IMR-90 (cell line): ENCODE measurements around the gene ARID4B. TPM values are rescaled to one million over a fixed set of nuclear protein-coding genes. Genes with fewer than 3 reads are reported as not detected.

ENCODE experiments used
- ATAC-seq: fragments of 200-7000 bp; cut with Tn5 transposase; 2 replicates; pipeline ENCODE4 v1.9.1; 2020; ENCODE audit warnings: low read depth, mild to moderate bottlenecking, moderate library complexity
- BruUV-seq: library from RNA; stranded (reverse); fragments of 400-500 nt; replicated peaks from 2 replicates; lab custom pipeline; 2021; lab: Mats Ljungman, UMichigan
- CTCF ChIA-PET: fragments of 300-600 bp; formaldehyde crosslinking; extraction: SDS; loops from one replicate; lab custom pipeline; 2021; ENCODE audit warnings: antibody characterized with exemption; lab: Yijun Ruan, JAX
- POLR2A ChIA-PET: fragments of 300-600 bp; sonication (Branson Sonifier 250); formaldehyde crosslinking; loops from one replicate; lab custom pipeline; 2022; ENCODE audit warnings: antibody characterized with exemption; ENCODE audit not compliant: unreplicated experiment; lab: Charles Lee
- DNase-seq: peaks from one replicate; pipeline ENCODE4 v3.0.0; 2013
- H2AFZ ChIP-seq: replicated peaks from 2 replicates; pipeline ENCODE3; 2013; ENCODE audit warnings: low read length, mild to moderate bottlenecking; ENCODE audit not compliant: poor library complexity
- H2AK5ac ChIP-seq: 2 replicates; pipeline ENCODE4 v1.6.1; 2013; ENCODE audit warnings: low read depth, low read length, inconsistent platforms
- H2AK9ac ChIP-seq: replicated peaks from 2 replicates; pipeline ENCODE3; 2013; ENCODE audit warnings: mild to moderate bottlenecking, low read depth, low read length, moderate library complexity; ENCODE audit not compliant: poor library complexity
- H2BK120ac ChIP-seq: 2 replicates; pipeline ENCODE4 v1.6.1; 2013; ENCODE audit warnings: low read depth, low read length, inconsistent platforms
- H2BK15ac ChIP-seq: 3 replicates; pipeline ENCODE4 v1.6.1; 2013; ENCODE audit warnings: low read depth, low read length, inconsistent platforms
- H2BK20ac ChIP-seq: 2 replicates; pipeline ENCODE4 v1.6.1; 2013; ENCODE audit warnings: low read depth, mild to moderate bottlenecking, inconsistent platforms, low read length, moderate library complexity
- H2BK5ac ChIP-seq: 2 replicates; pipeline ENCODE4 v1.6.1; 2013; ENCODE audit warnings: mild to moderate bottlenecking, low read depth, low read length, inconsistent platforms; ENCODE audit not compliant: poor library complexity, severe bottlenecking
- H3K14ac ChIP-seq: replicated peaks from 2 replicates; pipeline ENCODE4 v1.6.1; 2013; ENCODE audit warnings: low read depth, low read length, inconsistent platforms
- H3K18ac ChIP-seq: 2 replicates; pipeline ENCODE4 v1.6.1; 2013; ENCODE audit warnings: low read depth, low read length, control low read depth
- H3K23ac ChIP-seq: 2 replicates; pipeline ENCODE4 v1.6.1; 2013; ENCODE audit warnings: low read depth, low read length, inconsistent platforms
- H3K27ac ChIP-seq: 2 replicates; pipeline ENCODE4 v1.5.1; 2013; ENCODE audit warnings: mild to moderate bottlenecking, control low read depth, low read length; ENCODE audit not compliant: insufficient read depth
- H3K27me3 ChIP-seq: 2 replicates; pipeline ENCODE4 v1.6.1; 2013; ENCODE audit warnings: low read length; ENCODE audit not compliant: control insufficient read depth, insufficient read depth
- H3K36me3 ChIP-seq: 2 replicates; pipeline ENCODE4 v1.6.1; 2013; ENCODE audit warnings: low read length, mixed read lengths; ENCODE audit not compliant: control insufficient read depth, insufficient read depth
- H3K4ac ChIP-seq: 2 replicates; pipeline ENCODE4 v1.6.1; 2013; ENCODE audit warnings: low read depth, low read length, inconsistent platforms
- H3K4me1 ChIP-seq: 2 replicates; pipeline ENCODE4 v1.6.1; 2013; ENCODE audit warnings: low read length, mixed read lengths; ENCODE audit not compliant: control insufficient read depth, insufficient read depth
- H3K4me2 ChIP-seq: 2 replicates; pipeline ENCODE4 v1.6.1; 2013; ENCODE audit warnings: low read depth, mild to moderate bottlenecking, control low read depth, low read length, moderate library complexity
- H3K4me3 ChIP-seq: 2 replicates; pipeline ENCODE4 v1.5.1; 2013; ENCODE audit warnings: low read depth, mild to moderate bottlenecking, control low read depth, low read length, moderate library complexity; ENCODE audit not compliant: insufficient read depth
- H3K56ac ChIP-seq: 2 replicates; pipeline ENCODE4 v1.6.1; 2013; ENCODE audit warnings: low read length, inconsistent platforms; ENCODE audit not compliant: insufficient read depth; ENCODE audit errors: extremely low read depth
- H3K79me1 ChIP-seq, 2 experiments: 2 replicates each; pipeline ENCODE4 v1.6.1; 2013; ENCODE audit warnings: low read length in 2 of 2, inconsistent platforms in 1 of 2, low read depth in 1 of 2
- H3K9ac ChIP-seq: 2 replicates; pipeline ENCODE4 v1.6.1; 2013; ENCODE audit warnings: low read depth, low read length, control low read depth
- H3K9me1 ChIP-seq: 2 replicates; pipeline ENCODE4 v1.6.1; 2013; ENCODE audit warnings: low read length, inconsistent platforms; ENCODE audit not compliant: insufficient read depth
- H3K9me3 ChIP-seq: 2 replicates; pipeline ENCODE4 v1.6.1; 2013; ENCODE audit warnings: low read length; ENCODE audit not compliant: control insufficient read depth, insufficient read depth
- H4K20me1 ChIP-seq: 2 replicates; pipeline ENCODE4 v1.6.1; 2013; ENCODE audit warnings: low read length, inconsistent platforms; ENCODE audit not compliant: insufficient read depth
- H4K5ac ChIP-seq: 2 replicates; pipeline ENCODE4 v1.6.1; 2013; ENCODE audit warnings: mild to moderate bottlenecking, low read depth, low read length, control low read depth
- H4K8ac ChIP-seq, 2 experiments: 2 replicates each; pipeline ENCODE4 v1.6.1; 2013; ENCODE audit warnings: low read depth in 2 of 2, low read length in 2 of 2, control low read depth in 1 of 2, inconsistent platforms in 1 of 2
- H4K91ac ChIP-seq: 2 replicates; pipeline ENCODE4 v1.6.1; 2013; ENCODE audit warnings: low read depth, low read length, inconsistent platforms; ENCODE audit not compliant: insufficient read depth
- BHLHE40 ChIP-seq: fragments of 150-350 bp; IDR thresholded peaks from 2 replicates; pipeline ENCODE4 v1.6.1; 2016; ENCODE audit warnings: mild to moderate bottlenecking, low read depth, low read length
- CEBPB ChIP-seq: IDR thresholded peaks from 2 replicates; pipeline ENCODE4 v1.6.1; 2012; ENCODE audit warnings: low read depth, low read length, improper control_type of control experiment
- FOS ChIP-seq: fragments of 150-350 bp; IDR thresholded peaks from 2 replicates; pipeline ENCODE4 v1.6.1; 2016; ENCODE audit warnings: low read depth, low read length
- MAFK ChIP-seq: IDR thresholded peaks from 2 replicates; pipeline ENCODE4 v1.6.1; 2012; ENCODE audit warnings: low read depth, low read length, improper control_type of control experiment
- MXI1 ChIP-seq: IDR thresholded peaks from 2 replicates; pipeline ENCODE4 v1.6.1; 2012; ENCODE audit warnings: low read depth, mild to moderate bottlenecking, low read length, moderate library complexity, borderline replicate concordance
- NFE2L2 ChIP-seq: fragments of 150-350 bp; IDR thresholded peaks from 2 replicates; pipeline ENCODE4 v1.6.1; 2016; ENCODE audit warnings: low read depth, mild to moderate bottlenecking, low read length
- POLR2A ChIP-seq: IDR thresholded peaks from 2 replicates; pipeline ENCODE4 v1.6.1; 2012; ENCODE audit warnings: mild to moderate bottlenecking, low read depth, low read length
- RAD21 ChIP-seq: IDR thresholded peaks from 2 replicates; pipeline ENCODE4 v1.6.1; 2012; ENCODE audit warnings: low read length, improper control_type of control experiment
- RCOR1 ChIP-seq: IDR thresholded peaks from 2 replicates; pipeline ENCODE4 v1.6.1; 2012; ENCODE audit warnings: mild to moderate bottlenecking, low read length, improper control_type of control experiment; ENCODE audit not compliant: insufficient replicate concordance
- RFX5 ChIP-seq: IDR thresholded peaks from 2 replicates; pipeline ENCODE4 v1.8.0; 2012; ENCODE audit warnings: low read depth, mild to moderate bottlenecking, low read length, moderate library complexity
- SMC3 ChIP-seq: fragments of 150-350 bp; IDR thresholded peaks from 2 replicates; pipeline ENCODE4 v1.6.1; 2016; ENCODE audit warnings: low read depth, mild to moderate bottlenecking, antibody characterized with exemption, low read length, moderate library complexity
- WGBS, 2 experiments: methylation state at CpG; one replicate each; pipeline versions ENCODE4 v1.1.5 to v1.1.7; 2013; ENCODE audit warnings: missing lambda C conversion rate in 2 of 2; ENCODE audit not compliant: insufficient read length in 1 of 2; ENCODE audit errors: extremely low coverage in 2 of 2; 5-methylcytosine and 5-hydroxymethylcytosine counted together
- dilution Hi-C: fragments of 300-500 bp; cut with HindIII; formaldehyde crosslinking; loops from one replicate; pipeline ENCODE4 v1.14.3; 2018; ENCODE audit warnings: low sequenced_read_pairs; ENCODE audit not compliant: unreplicated experiment
- in situ Hi-C: fragments of 300-500 bp; cut with MboI; formaldehyde crosslinking; loops from 3 replicates; pipeline ENCODE4 v1.14.3; 2019; ENCODE audit warnings: low sequenced_read_pairs, inconsistent platforms, mixed read lengths
- intact Hi-C: fragments of 100-400 bp; cut with micrococcal nuclease; formaldehyde crosslinking; loops from 2 replicates; pipeline ENCODE4 v1.10.0; 2022
- polyA plus RNA-seq, 3 experiments: library from polyadenylated mRNA; depleted of rRNA; stranded (reverse); fragments of >200 nt; gene quantifications; 2 replicates each; pipeline ENCODE4 v1.2.3, GENCODE V29; 2012; ENCODE audit warnings: low replicate concordance in 1 of 3
- total RNA-seq: library from RNA; depleted of rRNA; stranded (reverse); fragments of >200 nt; gene quantifications from 2 replicates; pipeline ENCODE4 v1.2.3, GENCODE V29; 2012
- TF ChIP-seq, protein P1 (sequence below): fragments of 150-350 bp; IDR thresholded peaks from 2 replicates; pipeline ENCODE4 v1.6.1; 2017; ENCODE audit warnings: mild to moderate bottlenecking, antibody characterized with exemption, low read length, low read depth
- TF ChIP-seq, protein P2 (sequence below): conservative IDR thresholded peaks from 2 replicates; pipeline ENCODE4 v1.5.1; 2012; ENCODE audit warnings: mild to moderate bottlenecking, low read depth, low read length, improper control_type of control experiment
- TF ChIP-seq, protein P3 (sequence below): fragments of 150-350 bp; IDR thresholded peaks from 2 replicates; pipeline ENCODE4 v1.6.1; 2016; ENCODE audit warnings: low read depth, mild to moderate bottlenecking, low read length, moderate library complexity, borderline replicate concordance

The ARID4B gene
- total and polyA plus RNA-seq, 2 of the 4 experiments (the other 2 are of a cell fraction), result 8.5 to 16.0 TPM

DNA sequence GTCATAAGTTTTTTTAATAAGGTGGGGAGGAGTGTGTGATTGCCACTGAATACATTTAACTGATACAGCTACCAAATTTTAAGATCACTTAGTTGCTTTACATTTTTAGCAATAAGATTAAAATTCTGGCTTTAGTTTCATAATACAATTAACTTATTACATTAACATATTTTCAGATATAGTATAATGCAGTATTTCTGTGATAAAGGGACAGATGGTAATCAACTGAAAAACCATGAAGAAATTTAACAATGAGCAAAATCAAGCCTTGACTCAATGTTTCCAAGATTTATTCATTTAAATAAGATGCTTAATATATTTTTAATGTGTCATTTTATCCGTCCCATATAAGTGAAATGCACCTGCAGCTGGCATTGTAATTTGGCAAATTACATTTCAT, 203.3 kb downstream of the ARID4B start:
- Histone ChIP-seq H3K56ac (no peak overlapping the region), H3K18ac (no peak overlapping the region), H2AFZ (no peak overlapping the region), H3K27me3 (no peaks in the 10 kb centered on the region), H3K14ac (no peak overlapping the region), H2BK20ac (no peak overlapping the region), H3K79me1 (peaks cover 0 to 21% of the 10 kb centered on the region in 2 experiments), H2AK5ac (no peak overlapping the region), H3K4me2 (no peak overlapping the region), H3K4me3 (no peak overlapping the region), H3K4ac (no peak overlapping the region), H4K91ac (no peak overlapping the region), H3K27ac (no peak overlapping the region), H3K23ac (no peak overlapping the region), H2BK15ac (no peak overlapping the region), H4K5ac (no peak overlapping the region), H2BK120ac (no peak overlapping the region), H4K20me1 (peaks cover 78% of the 10 kb centered on the region), H3K36me3 (peaks cover 8% of the 10 kb centered on the region; the same call in 1 of the 2 replicates), H3K9ac (no peak overlapping the region), H3K9me3 (no peaks in the 10 kb centered on the region), H2BK5ac (no peak overlapping the region), H3K4me1 (0 out of 2 replicates have a peak, but pooled peaks cover 1% of the 10 kb centered on the region), H2AK9ac (no peak overlapping the region), H4K8ac (no peak overlapping the region), H3K9me1 (no peaks in the 10 kb centered on the region)
- no CpG with 5 or more reads among the region's 1 CpG for WGBS, 2 experiments
- ChIA-PET POLR2A (no interaction called here), CTCF (no interaction called here)
- TF ChIP-seq, protein P1, sequence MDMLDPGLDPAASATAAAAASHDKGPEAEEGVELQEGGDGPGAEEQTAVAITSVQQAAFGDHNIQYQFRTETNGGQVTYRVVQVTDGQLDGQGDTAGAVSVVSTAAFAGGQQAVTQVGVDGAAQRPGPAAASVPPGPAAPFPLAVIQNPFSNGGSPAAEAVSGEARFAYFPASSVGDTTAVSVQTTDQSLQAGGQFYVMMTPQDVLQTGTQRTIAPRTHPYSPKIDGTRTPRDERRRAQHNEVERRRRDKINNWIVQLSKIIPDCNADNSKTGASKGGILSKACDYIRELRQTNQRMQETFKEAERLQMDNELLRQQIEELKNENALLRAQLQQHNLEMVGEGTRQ, result no peak
- no peak for TF ChIP-seq MXI1
- TF ChIP-seq RCOR1, result no peak
- no peak for TF ChIP-seq BHLHE40
- no peak for TF ChIP-seq MAFK
- TF ChIP-seq, protein P2, sequence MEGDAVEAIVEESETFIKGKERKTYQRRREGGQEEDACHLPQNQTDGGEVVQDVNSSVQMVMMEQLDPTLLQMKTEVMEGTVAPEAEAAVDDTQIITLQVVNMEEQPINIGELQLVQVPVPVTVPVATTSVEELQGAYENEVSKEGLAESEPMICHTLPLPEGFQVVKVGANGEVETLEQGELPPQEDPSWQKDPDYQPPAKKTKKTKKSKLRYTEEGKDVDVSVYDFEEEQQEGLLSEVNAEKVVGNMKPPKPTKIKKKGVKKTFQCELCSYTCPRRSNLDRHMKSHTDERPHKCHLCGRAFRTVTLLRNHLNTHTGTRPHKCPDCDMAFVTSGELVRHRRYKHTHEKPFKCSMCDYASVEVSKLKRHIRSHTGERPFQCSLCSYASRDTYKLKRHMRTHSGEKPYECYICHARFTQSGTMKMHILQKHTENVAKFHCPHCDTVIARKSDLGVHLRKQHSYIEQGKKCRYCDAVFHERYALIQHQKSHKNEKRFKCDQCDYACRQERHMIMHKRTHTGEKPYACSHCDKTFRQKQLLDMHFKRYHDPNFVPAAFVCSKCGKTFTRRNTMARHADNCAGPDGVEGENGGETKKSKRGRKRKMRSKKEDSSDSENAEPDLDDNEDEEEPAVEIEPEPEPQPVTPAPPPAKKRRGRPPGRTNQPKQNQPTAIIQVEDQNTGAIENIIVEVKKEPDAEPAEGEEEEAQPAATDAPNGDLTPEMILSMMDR, result no peak
- no peak for TF ChIP-seq RFX5
- TF ChIP-seq FOS, result no peak
- no peak for TF ChIP-seq SMC3
- TF ChIP-seq NFE2L2, result no peak
- no peak for TF ChIP-seq RAD21
- TF ChIP-seq POLR2A, result no peak
- TF ChIP-seq, protein P3, sequence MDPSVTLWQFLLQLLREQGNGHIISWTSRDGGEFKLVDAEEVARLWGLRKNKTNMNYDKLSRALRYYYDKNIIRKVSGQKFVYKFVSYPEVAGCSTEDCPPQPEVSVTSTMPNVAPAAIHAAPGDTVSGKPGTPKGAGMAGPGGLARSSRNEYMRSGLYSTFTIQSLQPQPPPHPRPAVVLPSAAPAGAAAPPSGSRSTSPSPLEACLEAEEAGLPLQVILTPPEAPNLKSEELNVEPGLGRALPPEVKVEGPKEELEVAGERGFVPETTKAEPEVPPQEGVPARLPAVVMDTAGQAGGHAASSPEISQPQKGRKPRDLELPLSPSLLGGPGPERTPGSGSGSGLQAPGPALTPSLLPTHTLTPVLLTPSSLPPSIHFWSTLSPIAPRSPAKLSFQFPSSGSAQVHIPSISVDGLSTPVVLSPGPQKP, result no peak
- TF ChIP-seq CEBPB, result no peak
- intact Hi-C loops, result no loop called here
- no TSS peak for BruUV-seq
- ATAC-seq (no peak), DNase-seq (no peak)
- in situ Hi-C loops, result loop anchor here (25.0 kb wide), 1 partner anchor 987 kb away; no protein-coding TSS in a partner anchor
- dilution Hi-C loops, result no loop called here
